PC-9 (cell line): ENCODE results near the gene C10orf71.

Experiments used
- CTCF ChIP-seq: fragments of 200-600 bp; sonication (generic); conservative IDR thresholded peaks from 2 replicates; pipeline ENCODE4 v1.6.1; 2017; ENCODE audit warnings: mixed run types, antibody characterized with exemption, mild to moderate bottlenecking, moderate library complexity
- EZH2 ChIP-seq: fragments of 200-600 bp; sonication (generic); IDR thresholded peaks from 2 replicates; pipeline ENCODE4 v1.8.0; 2017; ENCODE audit warnings: antibody characterized with exemption, low read depth

- no peak for TF ChIP-seq CTCF
- no peak for TF ChIP-seq EZH2
Measured at GRCh38 chr10:49282879-49283341, 16.1 kb upstream of the C10orf71 start.
